Transverse colon (tissue), 3 donors: ENCODE data around the gene ZMIZ1.

Experiments used
- CTCF ChIP-seq, 5 experiments: fragments of 200-600 bp in 3 of 5; fragments of 450-650 bp in 2 of 5; sonication (generic) in 3 of 5; IDR thresholded peaks; 1 replicate in 2 of 5; 2 replicates in 3 of 5; pipeline ENCODE4 v1.5.1; 2016 to 2017; ENCODE audit warnings: antibody characterized with exemption in 5 of 5, inconsistent platforms in 3 of 5, mild to moderate bottlenecking in 2 of 5, moderate library complexity in 1 of 5
- POLR2A ChIP-seq: fragments of 450-650 bp; IDR thresholded peaks from one replicate; pipeline ENCODE4 v1.6.1; 2016; ENCODE audit warnings: antibody characterized with exemption, mild to moderate bottlenecking, moderate library complexity

GRCh38 chr10:79113827-79114226 lies 45.1 kb downstream of the ZMIZ1 start:
- no peak for TF ChIP-seq CTCF (IDR thresholded peaks at IDR 0.05)
- TF ChIP-seq POLR2A, result no peak
